ENCODE data around the gene PLPPR1.
"Not testable (repeated sequence)": the region's sequence is repeated elsewhere in the genome, so short reads cannot be mapped to it uniquely, and the experiment has no call there.

The PLPPR1 gene

DNA sequence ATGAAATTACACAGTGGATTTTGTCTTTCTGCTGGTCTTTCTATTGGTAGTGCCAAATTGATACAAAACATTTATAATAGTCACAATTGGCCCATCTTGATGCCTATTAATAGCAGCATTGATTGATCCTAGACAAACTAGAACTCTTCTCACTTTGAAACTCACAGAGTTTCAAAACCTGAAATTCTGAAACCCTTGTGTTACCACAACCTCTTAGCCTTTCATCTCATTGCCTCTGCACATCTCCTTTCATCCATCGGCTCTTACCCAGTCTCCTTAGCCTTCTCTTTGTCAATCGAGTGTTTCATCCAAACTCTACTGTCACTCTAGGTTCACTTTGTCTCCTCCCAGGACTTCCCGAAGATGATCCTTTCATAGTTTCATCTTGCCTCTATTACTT, 22.1 kb downstream of the PLPPR1 start:
- no peak for DNase-seq

DNA sequence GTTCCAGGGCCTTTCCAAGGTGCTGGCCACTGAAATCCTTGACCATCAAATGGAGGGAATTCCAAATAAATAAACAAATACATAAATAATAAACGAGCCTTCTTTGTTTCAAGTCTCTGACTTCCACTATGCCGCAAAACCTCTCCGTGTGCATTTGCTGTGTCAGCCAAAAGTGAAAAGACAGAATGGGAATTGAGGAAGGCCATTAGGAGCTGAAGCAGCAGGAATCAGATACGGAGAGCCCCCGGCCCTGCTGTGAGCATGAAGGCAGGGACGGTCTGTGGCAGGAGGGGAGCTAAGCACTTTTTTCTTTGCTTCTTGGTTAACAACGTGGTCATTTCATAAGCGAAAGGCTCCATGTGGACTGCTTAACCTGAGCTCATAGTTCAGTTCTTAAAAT, 26.1 kb downstream of the PLPPR1 start:
- no peak for DNase-seq

DNA sequence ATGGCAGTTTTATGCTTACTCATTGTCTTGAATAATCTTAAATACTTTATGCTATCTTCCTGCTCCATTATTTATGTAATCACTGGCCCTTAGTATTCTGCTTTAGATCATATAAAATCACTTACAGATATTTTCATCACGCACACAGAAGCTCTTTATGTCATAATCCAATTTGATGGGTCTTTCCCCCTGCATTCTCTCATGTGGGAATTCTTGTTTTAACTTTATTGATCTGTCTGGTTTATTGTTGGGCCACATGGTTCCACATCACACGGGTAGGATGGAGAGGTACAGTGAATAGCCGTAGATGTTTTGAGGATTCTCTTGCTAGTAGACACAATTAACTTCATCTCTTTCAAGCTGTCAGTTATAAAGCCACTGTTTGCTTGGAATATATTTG, 27.0 kb downstream of the PLPPR1 start:
- no peak for DNase-seq

DNA sequence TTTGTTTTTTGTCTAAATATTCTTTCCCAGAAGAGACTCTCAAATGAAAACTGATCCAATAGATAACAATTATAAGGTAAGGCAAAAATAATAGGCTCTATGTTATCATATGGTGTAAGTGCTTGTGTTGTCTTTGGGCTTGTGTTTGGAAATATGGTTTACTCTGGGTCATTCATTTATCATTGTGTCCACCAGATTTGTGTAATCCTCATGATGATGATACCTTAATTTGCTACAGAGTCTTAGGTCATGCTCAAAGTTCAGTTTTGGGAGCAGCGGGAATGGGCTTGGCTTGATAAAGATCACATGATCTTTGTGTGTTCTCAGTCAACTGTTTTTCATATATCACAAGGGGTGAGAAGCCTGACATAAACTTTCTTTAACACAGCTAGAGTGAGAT, 34.2 kb downstream of the PLPPR1 start:
- DNase-seq = no peak

DNA sequence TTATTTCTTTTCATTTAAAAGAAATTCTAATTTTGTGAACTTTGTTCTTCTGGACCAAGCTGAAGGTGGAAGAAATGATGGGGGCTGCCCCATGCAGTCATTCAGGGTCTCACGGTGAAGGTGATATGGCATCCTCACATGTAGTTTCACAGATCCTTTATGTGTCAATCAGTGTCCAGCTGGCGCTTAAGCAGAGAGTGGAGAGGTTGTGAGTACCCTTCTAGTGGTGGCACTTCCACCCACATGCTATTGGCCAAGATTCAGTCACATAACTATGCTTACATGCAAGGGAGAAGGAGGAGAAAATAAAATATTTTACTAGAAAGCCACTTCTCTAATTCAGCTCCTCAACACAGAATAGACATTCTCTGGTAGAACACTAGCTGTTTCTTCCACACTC, 34.7 kb downstream of the PLPPR1 start:
- DNase-seq = no peak

DNA sequence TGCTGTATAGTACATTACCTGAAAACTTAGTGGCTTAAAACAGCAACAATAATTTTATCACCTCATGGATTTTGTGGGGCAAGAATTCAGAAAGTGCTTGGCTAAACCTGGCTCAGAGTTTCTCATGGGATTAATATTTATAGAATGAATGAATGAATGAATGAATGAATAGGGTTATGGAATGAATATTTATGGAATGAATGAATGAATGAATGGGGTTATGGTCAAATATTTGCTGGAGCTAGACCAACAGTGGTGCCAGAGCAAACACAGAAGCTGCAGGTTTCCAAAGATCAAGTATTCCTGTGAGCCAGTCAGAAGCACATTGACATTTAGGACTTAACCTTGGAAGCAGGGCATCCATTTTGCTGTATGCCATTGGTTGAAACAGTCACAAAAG, 35.7 kb downstream of the PLPPR1 start:
- no peak for DNase-seq

DNA sequence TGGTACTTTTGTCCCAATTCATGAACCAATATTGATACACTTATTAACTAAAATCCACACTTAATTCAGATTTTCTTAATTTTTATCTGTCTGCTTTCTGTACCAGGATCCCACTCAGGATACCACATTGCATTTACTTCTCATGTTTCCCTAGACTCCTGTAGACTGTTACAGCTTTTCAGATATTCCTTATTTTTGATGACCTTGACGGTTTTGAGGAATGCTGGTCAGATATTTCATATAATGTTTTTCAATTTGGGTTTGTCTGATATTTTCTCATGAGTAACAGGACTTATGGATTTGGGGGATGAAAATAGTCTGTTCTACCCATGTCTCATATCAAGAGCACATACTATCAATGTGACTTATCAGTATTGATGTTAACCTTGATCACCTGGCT, 37.4 kb downstream of the PLPPR1 start:
- no peak for DNase-seq

DNA sequence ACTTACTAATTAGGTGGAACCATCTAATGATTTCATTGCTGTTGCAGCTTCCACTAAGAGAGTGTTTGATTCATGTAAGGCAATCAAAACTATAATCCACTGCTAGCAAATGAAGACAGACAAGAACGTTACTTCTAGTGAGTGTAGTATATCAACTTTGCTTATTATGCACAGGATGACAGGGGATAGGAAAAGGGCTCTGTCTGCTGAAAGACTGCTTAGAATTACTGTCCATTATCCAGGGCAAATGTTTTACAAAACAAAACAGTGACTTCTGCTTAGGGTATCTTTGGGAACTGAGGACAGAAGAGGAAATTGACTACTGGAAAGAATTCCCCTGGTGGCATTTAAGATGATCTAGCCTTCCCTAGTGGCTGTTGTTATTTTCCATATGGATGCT, 40.2 kb downstream of the PLPPR1 start:
- DNase-seq = no peak

DNA sequence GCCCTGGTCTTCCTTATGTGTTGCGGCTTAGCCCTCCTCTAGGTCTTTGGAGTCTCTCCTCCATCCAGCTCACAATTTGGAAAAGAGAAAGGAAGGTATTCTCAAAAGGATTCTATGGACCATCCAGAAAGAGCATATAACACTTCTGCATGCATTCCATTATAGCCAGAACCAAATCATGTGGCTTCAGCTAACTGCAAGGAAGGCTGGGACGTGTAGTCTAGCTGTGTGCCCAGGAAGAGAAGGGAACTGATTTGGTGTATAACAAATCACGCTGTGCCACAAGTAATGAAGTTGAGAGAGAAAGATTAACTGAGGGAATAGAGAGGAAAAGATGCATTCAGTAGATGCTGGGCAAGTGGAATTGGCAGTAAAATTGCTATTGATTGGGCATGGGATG, 43.7 kb downstream of the PLPPR1 start:
- DNase-seq = no peak

DNA sequence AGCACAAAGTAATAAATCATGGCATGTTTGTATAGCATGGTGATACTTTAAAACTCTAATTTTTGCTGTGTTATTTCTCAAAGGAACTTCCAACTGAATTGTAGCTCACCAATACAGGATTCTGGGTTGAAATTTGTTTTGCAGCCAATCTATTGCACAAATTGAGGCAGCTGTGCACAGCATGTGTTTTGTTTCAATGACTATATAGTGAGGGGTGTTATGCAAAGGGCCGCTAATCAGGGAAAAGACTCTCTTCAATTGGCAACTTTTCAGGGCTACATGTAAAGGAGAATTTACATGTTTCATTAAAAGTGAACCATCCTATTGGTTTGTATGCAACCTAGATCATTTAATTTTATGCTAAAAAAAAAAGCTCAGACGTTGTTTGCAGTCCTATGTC, 44.6 kb downstream of the PLPPR1 start:
- no peak for DNase-seq

DNA sequence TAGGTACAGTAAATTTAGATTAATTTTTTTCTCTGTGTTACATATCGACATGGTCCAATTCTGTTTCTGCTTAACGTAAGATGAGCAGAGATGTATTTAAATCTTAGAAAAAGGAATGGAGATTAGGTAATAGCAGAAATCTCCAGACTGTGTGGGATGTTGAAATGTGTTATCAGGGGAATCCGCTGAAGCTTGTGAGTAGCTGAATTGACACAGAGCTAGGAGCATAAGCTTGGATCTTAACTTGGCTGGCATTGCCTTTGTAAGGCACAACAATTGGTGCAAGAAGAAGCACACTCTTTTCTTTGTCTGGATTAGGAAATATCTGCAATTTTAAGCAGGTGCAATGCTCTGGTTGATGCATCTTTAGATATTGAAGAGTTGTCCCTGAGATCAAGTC, 53.1 kb downstream of the PLPPR1 start:
- no peak for DNase-seq

DNA sequence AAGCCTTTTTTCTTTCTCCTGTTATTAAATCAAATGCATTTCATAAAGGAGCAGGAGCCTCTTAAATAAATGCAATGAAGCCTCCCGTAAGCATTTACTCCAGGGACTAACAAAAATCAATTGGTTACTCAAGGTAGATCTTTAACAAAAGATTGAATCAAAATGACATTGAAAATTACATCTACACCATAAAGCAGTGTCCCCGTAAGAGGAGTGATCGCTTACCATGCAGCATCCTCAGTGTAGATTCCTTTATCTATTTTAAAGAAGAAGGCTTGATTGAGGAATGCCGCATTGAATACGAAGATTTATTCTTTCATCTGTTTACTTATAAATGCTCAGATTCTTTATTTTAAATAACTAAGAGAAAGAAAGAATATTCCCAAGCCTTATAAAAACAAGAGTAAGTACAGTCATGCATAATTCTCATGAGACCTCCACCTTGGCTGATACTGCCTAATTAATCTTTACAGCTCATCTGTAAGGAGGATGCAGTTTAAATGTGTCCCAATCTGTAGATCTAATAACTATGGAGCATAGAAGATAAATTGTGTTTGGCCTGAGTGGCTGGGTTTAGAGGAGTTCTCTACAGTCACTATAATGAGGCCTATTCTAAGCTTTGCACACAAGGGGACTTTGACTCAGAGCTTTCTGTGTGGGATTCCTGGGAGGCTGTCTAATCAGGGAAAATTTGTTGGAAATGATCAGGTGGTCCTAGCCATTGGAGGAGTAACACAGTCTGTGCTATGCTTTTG, 55.1 kb downstream of the PLPPR1 start:
- DNase-seq = no peak

DNA sequence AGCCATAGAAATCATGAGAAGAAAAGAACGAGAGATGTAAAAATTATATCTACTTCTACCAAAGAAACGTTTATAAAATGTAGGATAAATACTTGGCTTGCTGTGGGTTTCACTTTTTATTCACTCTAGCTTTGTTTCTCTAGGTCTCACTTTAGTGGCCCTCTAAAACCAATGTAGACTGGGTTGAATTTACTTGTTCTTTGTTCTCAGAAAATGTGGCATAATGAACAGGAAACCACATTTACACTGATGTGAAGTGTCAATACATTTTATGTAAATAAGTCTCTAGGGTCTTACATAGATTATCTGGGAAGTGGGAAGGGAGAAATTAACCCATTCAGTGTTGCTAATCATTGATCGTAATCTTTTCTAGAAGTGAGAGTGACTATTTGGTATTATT, 58.9 kb downstream of the PLPPR1 start:
- DNase-seq = no peak

DNA sequence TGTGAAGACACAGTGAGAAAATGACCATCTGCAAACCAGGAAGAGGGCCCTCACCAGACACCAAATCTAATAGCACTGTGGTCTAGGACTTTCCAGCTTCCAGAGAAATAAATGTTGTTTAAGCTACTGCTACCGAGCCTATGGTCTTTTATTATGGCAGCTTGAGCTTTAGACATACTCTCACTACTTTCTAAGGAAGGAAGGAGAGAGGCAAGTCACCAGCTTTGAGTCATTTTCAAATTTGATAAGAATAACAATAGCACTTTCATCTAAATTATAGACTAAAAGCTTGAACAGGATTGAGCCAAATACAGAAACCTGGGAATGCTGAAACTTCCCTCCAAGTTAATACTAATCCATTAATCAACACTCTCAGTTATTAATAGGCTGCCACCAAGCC, 64.4 kb downstream of the PLPPR1 start:
- no peak for DNase-seq

DNA sequence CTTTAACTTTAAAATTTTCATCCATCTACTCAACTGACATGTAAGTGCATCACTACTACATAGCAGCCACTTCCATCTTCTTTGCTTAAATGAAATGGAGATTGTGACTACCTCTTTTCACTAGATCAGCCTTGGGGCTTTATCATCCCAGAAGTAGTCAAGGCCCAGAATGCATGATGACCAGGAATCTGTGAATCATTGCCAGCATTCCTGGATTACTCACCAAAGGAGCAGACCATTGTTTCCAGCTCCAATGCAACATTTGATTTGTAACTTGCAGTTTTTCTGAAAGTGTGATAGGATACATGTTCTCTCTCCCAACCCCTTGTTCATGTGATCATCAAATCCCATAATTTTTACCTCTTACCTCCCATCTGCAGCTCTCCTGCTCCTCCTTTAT, 65.1 kb downstream of the PLPPR1 start:
- DNase-seq = no peak

DNA sequence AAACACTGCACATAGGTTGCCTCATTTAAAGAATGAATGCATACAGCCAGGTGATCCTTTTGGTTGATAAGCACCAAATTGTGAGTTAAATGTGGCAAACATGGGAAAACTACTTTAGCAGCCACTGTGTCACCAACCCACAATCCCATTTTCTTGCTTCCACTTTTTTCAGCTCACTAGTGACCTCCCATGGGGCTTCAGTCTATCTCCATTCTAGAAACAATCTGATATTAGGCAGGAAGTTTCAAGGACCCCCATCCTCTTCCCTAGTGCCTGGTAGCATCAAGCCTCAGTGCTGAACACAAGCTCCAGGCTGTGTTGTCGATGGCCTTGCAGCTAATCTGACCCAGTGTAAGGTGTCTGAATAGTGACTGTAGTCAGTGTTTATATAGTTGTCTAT, 66.2 kb downstream of the PLPPR1 start:
- no peak for DNase-seq

DNA sequence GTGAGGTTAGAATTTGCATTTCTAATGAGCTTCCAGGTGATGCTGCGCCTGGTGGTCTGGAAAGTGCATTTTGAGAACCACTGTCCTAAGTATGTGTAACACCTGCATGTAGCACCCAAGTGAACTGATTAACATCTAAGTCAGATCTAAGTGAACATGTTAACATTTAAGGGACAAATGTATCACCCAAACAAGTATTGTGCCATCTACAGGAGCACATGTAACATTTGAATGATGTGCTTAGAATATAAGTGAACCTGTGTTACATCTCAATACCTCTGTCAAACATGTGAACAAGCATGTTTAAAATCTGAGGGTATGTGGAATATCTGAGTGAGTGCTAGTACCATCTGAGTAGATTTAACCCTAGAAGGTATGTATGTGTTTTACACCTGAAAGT, 68.7 kb downstream of the PLPPR1 start:
- DNase-seq = no peak

DNA sequence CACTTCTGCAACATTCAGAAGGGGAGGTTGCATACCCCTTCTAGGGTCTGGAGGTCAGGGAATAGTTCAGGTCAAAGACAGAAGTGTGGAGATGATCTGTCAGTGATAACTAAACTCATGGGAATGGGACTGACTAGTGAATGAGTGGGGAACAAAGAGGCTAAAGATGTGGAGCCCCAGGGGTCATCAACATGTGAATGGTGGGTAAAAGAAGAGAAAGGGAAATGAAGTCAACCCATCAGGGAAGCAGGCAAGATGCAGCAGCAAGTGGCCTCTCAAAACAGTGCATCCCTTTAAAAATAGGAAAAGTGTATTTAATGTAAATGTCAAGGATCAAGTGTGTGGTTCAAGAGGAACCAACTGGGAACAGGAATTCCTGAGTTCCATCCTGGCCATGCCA, 69.9 kb downstream of the PLPPR1 start:
- DNase-seq = no peak

DNA sequence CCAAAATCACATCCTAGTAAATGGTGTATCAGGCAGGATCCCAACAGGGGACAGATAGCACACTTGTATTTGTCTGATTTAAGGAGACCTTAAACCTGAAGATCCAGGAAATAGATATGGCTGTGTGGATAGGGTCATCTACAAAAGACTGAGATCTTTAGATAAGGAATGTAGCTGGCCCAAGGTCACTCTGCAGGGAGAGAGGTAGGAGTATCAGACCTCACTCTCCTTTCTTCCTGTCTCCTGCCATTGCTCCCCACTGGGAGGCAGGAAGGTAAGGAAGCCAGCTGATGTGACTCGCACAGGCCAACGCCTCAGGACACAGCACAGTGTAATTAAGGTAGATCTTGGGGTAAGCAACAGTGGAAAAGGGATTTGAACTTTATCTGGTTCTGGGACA, 85.8 kb downstream of the PLPPR1 start:
- DNase-seq = no peak

DNA sequence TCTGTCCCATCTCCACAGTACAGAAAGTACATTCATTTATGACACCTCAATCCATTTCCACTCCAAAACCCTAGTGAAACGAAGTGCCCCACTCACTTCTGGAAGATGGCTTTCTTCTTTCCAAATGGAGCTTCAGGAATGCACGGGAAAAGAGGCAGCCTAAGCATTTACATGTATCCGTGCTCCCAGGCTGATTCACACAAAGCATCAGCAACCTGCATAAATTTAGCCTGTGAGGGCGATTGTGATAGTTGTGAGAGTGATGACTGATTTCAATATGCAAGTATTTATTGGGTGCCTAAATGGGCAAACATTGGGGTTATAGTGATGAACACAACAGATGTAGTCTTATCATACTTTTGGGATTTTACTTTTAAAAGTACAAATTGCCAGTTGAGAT, 86.6 kb downstream of the PLPPR1 start:
- DNase-seq = no peak

DNA sequence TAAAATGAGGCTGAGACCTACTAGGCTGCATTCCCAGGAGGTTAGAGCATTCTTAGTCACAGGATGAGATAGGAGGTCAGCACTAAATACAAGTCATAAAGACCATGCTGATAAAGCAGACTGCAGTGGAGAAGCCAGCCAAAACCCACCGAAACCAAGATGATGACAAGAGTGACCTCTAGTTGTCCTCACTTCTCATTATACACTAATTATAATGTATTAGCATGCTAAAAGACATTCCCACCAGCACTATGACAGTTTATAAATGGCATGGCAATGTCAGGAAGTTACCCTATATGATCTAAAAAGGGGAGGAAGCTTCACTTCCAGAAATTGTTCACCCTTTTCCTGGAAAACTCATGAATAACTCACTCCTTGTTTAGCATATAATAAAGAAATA, 88.6 kb downstream of the PLPPR1 start:
- no peak for DNase-seq

DNA sequence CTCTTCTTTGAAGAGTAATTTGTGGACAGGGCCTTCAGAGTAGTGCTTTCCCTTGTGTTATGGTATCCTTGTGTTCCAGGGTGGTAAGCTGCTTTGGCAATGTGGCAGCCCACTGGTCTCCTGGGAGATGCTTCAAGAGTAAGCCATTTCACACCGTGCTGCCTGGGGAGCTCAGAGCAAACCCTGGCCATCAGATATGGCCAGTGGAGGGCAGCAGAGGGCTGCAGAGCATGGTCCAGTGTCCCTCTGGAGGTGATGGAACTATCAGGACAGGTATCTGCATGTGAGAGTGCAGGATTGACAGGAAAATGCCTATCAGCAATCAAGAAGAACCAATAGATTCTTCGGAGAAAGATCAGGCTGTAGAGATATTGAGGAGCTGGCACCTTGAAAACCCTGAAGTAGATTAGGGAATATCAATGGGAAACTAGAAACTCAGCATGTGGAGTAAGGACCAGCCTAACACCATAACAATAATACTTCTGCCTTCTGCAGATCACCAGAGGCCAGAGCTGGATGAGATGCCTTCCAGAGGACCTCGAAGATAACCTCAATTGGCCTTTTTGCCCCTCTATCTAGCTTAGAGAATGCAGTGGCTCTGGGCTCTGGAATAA, 90.8 kb downstream of the PLPPR1 start:
- no peak for DNase-seq

DNA sequence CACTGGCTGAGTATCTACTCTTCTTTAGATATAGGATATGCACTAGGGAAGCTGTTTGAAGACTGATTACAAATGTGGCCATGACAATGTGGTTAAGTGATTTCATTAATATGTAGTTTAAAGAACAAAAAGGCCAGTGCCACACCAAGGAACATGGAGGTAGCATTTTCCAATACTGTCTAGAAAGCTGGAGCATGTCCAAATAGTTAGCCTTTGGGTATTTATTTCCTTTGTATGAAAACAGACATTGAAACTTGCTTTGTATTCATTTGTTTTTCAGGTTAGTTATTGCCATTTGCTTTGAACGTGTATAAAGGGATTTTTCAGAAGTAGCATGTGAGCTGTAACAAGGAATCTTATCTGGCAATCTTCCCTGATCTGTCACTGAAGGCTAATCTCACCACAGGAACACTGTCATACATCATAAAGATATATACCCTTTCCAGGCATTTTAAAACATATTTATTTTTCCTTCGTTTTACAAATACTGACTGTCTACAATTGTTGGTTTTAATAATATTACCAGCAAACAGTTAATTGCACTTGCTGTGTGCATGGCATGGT, 93.4 kb downstream of the PLPPR1 start:
- no peak for DNase-seq

DNA sequence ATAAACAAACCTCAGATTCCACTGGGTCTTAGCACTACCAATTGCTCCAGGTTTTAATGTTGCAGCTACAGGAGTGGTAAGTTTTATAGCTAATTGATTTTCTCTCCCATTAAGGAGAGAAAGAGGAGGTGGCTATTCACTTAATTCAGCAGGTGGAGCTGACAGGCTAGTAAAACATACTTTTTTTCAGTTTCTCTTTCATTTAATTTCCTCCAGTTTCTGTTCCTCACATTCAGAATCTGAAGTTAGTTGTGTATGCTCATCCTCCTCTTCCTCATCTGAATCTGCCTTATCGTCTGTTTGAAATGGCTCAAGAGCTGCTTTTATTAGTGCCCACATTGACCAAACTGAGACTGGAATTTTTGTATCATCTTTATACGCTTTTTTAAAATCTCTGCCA, 98.0 kb downstream of the PLPPR1 start:
- no peak for DNase-seq

DNA sequence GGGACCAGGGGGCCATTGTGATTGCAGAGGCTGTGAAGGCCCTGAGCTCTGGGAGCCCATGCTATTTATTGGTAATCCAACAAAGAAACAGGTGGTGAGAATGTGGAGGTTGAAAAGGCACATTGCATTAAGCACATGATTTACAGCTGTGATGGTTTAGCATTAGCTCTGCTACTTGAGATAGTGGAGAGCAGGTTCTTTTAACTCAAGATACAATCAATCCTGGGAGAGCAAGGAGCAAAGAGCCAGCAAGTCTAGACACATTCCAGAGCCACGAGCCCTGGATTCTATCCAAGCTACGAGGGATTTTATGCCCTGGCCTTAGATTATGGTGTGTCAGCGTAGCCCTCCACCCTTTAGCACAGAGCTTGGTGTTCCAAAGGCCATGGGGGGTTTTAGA, 98.8 kb downstream of the PLPPR1 start:
- not testable (repeated sequence) for DNase-seq
